ENCODE data around the gene PEDS1. TPM values are rescaled to one million over a fixed set of nuclear protein-coding genes. Genes with fewer than 3 reads are reported as not detected.

PEDS1 gene
- total RNA-seq, 1 donor from 2014 or later = 26.1 TPM

- H3K36me3 Mint-ChIP-seq (ENCODE audit: low read depth) = no peaks in the 10 kb centered on the region
- no peak for TF ChIP-seq CTCF (conservative IDR thresholded peaks at IDR 0.05)
- peak overlapping the region; percentile 95 for H3K4me3 Mint-ChIP-seq
- H3K27me3 Mint-ChIP-seq (ENCODE audit: low read depth) = peaks cover 26% of the 10 kb centered on the region
- peak overlapping the region; percentile 95 for H3K27ac Mint-ChIP-seq (ENCODE audit: unreplicated experiment)
- DNase-seq (ENCODE audit: low read depth, low spot score) = peak; percentile 53
- peaks cover 18% of the 10 kb centered on the region for H3K4me1 Mint-ChIP-seq
- H3K9me3 Mint-ChIP-seq = no peaks in the 10 kb centered on the region
Measured at GRCh38 chr20:50192364-50193198, 39.1 kb upstream of the PEDS1 start.

- TF ChIP-seq CTCF (conservative IDR thresholded peaks at IDR 0.05) = peak; percentile 72
- peak overlapping the region; percentile 95 for H3K27ac Mint-ChIP-seq (ENCODE audit: unreplicated experiment)
- H3K27me3 Mint-ChIP-seq (ENCODE audit: low read depth) = peaks cover 26% of the 10 kb centered on the region
- H3K9me3 Mint-ChIP-seq = no peaks in the 10 kb centered on the region
- peak; percentile 63 for DNase-seq (ENCODE audit: low read depth, low spot score)
- no peaks in the 10 kb centered on the region for H3K36me3 Mint-ChIP-seq (ENCODE audit: low read depth)
- H3K4me1 Mint-ChIP-seq = peaks cover 18% of the 10 kb centered on the region
- peak overlapping the region; percentile 95 for H3K4me3 Mint-ChIP-seq
Measured at GRCh38 chr20:50191544-50192363, 38.2 kb upstream of the PEDS1 start.

- no peak for DNase-seq (ENCODE audit: low read depth, low spot score)
- peaks cover 18% of the 10 kb centered on the region for H3K4me1 Mint-ChIP-seq
- H3K9me3 Mint-ChIP-seq = no peaks in the 10 kb centered on the region
- peak overlapping the region; percentile 80 for H3K4me3 Mint-ChIP-seq
- peaks cover 29% of the 10 kb centered on the region for H3K27me3 Mint-ChIP-seq (ENCODE audit: low read depth)
- H3K27ac Mint-ChIP-seq (ENCODE audit: unreplicated experiment) = no peak overlapping the region
- H3K36me3 Mint-ChIP-seq (ENCODE audit: low read depth) = no peaks in the 10 kb centered on the region
- no peak for TF ChIP-seq CTCF (conservative IDR thresholded peaks at IDR 0.05)
Measured at GRCh38 chr20:50191065-50191543, 37.6 kb upstream of the PEDS1 start.

GRCh38 chr20:50190251-50191064 is 36.9 kb upstream of the PEDS1 start, which contains the start of gene CEBPB:
Gene CEBPB, plus strand, starts transcription at chr20:50190830. Its CDS starts 204 bp downstream, at chr20:50191034.
- DNase-seq (ENCODE audit: low read depth, low spot score) = peak; percentile 94
- H3K27ac Mint-ChIP-seq (ENCODE audit: unreplicated experiment) = no peak within 1 kb of the TSS
- H3K4me1 Mint-ChIP-seq = peaks cover 18% of the 10 kb centered on the region
- peak within 1 kb of the TSS; percentile 88 for H3K4me3 Mint-ChIP-seq
- H3K9me3 Mint-ChIP-seq = no peaks in the 10 kb centered on the region
- TF ChIP-seq CTCF (conservative IDR thresholded peaks at IDR 0.05) = peak; percentile 87
- H3K36me3 Mint-ChIP-seq (ENCODE audit: low read depth) = no peaks in the 10 kb centered on the region
- H3K27me3 Mint-ChIP-seq (ENCODE audit: low read depth) = peaks cover 34% of the 10 kb centered on the region

All from neural crest cell (in vitro differentiated cells).